Spinal cord (tissue), 10 donors: Measurements from ENCODE around the gene PFKFB2. TPM values are rescaled to one million over a fixed set of nuclear protein-coding genes. Genes with fewer than 3 reads are reported as not detected.

ENCODE experiments used
- DNase-seq, 6 donors: peaks; one replicate each; pipeline versions ENCODE4 v3.0.0 to v3.0.0-alpha.2; 2013 to 2015; ENCODE audit warnings: low spot score in 6 of 6, low read depth in 4 of 6
- H3K27ac ChIP-seq: one replicate; pipeline ENCODE4 v1.5.1; 2013; ENCODE audit warnings: low read depth, low read length, control low read depth
- H3K27me3 ChIP-seq: one replicate; pipeline ENCODE4 v1.6.1; 2013; ENCODE audit warnings: low read length; ENCODE audit not compliant: control insufficient read depth, insufficient read depth
- H3K36me3 ChIP-seq: one replicate; pipeline ENCODE4 v1.6.1; 2013; ENCODE audit warnings: low read length; ENCODE audit not compliant: control insufficient read depth, insufficient read depth
- H3K4me1 ChIP-seq: one replicate; pipeline ENCODE4 v1.6.1; 2013; ENCODE audit warnings: low read length; ENCODE audit not compliant: control insufficient read depth, insufficient read depth
- H3K4me3 ChIP-seq: one replicate; pipeline ENCODE4 v1.5.1; 2013; ENCODE audit warnings: low read depth, low read length, control low read depth
- H3K9me3 ChIP-seq: one replicate; pipeline ENCODE4 v1.6.1; 2013; ENCODE audit warnings: low read length; ENCODE audit not compliant: control insufficient read depth, insufficient read depth
- WGBS: methylation state at CpG from one replicate; pipeline ENCODE4 v1.1.5; 2013; ENCODE audit warnings: missing lambda C conversion rate; ENCODE audit not compliant: insufficient coverage; 5-methylcytosine and 5-hydroxymethylcytosine counted together
- polyA plus RNA-seq, 2 donors: library from polyadenylated mRNA; unstranded; fragments of 120-200 nt; gene quantifications; one replicate each; pipeline ENCODE4 v1.2.1, GENCODE V29; 2013; ENCODE audit not compliant: insufficient read length in 2 of 2
- total RNA-seq, 2 donors: library from RNA; depleted of rRNA in 1 of 2; stranded (reverse); fragments of 120-200 nt in 1 of 2; fragments of >200 nt in 1 of 2; gene quantifications; one replicate each; pipeline versions ENCODE4 v1.2.3 to v1.2.4, GENCODE V29; 2013 to 2014
- donor health status: healthy.

PFKFB2 gene
- total and polyA plus RNA-seq, 4 donors: 10.7 to 15.7 (median 12.2) TPM

DNA sequence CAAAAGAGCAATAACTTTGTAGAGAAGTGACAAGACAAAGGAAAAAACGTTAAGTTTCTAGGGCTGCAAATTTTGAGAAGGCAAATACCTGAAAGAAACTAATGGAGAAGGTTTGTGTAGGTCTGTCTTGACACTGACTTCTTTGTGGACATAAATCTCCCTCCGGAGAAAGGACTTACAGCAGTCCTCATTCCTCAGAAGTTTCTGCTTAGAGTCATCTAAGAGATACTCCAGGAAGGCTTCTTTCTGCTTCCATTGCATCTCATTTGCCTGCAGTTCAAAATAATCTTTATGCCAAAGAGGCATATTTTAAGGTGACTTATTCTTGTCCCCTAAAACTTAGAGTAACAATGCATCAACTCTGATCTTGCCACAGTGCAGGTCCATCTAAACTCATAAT lies 31.2 kb downstream of the PFKFB2 start:
- no peaks in the 10 kb centered on the region for H3K9me3 ChIP-seq
- H3K4me1 ChIP-seq: no peaks in the 10 kb centered on the region
- H3K27me3 ChIP-seq: no peaks in the 10 kb centered on the region
- no peak overlapping the region for H3K4me3 ChIP-seq
- WGBS: no CpG with 5 or more reads among the region's 2 CpGs
- H3K36me3 ChIP-seq: no peaks in the 10 kb centered on the region
- no peak for DNase-seq
- no peak overlapping the region for H3K27ac ChIP-seq

DNA sequence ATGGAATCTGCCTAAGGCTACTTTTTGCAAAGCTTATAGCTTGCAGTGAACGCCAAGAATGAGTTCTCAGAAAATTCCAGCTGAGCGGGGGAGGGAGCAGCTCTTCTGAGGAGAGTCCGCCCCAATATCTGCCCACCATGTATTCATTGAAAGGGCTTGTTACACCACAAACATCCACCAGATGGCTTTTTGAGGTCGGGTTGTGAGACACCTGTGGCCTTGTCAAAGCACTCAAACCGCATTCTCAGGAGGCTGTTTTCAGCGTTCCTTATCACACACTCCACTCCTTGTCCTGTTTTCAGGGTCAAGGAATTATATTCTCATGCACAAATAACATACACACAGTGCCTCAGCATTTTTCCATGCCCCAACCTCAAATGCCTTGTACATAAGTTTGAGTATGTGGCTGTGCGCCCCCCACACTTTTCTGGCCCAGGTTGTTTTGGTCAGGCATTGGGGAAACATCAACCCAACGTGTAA lies 31.7 kb downstream of the PFKFB2 start:
- Histone ChIP-seq H3K27ac (no peak overlapping the region), H3K9me3 (no peaks in the 10 kb centered on the region), H3K4me1 (no peaks in the 10 kb centered on the region), H3K36me3 (no peaks in the 10 kb centered on the region), H3K4me3 (no peak overlapping the region), H3K27me3 (no peaks in the 10 kb centered on the region)
- WGBS: 3% methylated on average over 6 of the region's 8 CpGs
- DNase-seq: peak; percentile 17 to 88 (median 35)

DNA sequence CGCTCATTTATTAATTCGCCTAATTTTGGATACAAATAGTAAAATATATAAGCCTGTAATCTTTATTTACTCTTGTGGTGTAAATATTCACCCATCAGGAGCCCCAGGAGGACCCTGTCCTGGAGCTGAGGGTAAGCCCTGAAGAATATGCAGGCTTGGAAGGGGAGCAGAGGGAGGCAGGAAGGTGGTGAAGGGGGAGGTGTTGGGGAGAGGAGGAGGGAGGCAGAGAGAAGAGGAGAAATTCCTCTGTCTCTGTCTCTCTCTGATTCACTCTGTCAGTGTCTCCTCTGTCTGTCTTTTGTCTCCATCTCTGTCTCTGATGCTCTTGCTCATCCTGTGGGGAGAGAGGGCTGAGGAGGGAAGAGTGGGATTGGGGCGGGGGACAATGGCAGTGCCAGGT lies 32.8 kb downstream of the PFKFB2 start:
- no CpG with 5 or more reads among the region's 3 CpGs for WGBS
- Histone ChIP-seq H3K27me3 (no peaks in the 10 kb centered on the region), H3K27ac (no peak overlapping the region), H3K9me3 (no peaks in the 10 kb centered on the region), H3K4me3 (no peak overlapping the region), H3K36me3 (no peaks in the 10 kb centered on the region), H3K4me1 (no peaks in the 10 kb centered on the region)
- no peak for DNase-seq

DNA sequence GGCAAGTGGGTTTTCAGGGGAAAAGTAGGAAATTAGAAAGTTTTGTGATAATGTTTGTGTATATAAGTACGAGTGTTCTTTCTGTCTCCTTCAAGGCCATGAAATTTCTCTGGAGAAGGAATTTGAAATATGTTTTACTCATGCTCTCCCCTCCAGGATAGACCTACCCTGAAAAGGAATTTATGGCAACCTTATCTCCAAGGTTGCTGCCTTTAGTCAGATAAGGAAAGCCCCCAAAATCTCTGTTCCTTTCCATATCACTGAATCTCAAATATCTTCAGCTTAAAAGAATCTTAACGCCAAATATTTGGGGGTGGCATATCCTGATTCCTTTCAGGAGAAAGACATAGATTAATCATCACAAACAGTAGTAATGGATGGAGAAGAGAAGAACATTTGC lies 35.1 kb downstream of the PFKFB2 start:
- Histone ChIP-seq H3K9me3 (no peaks in the 10 kb centered on the region), H3K27me3 (no peaks in the 10 kb centered on the region), H3K27ac (no peak overlapping the region), H3K4me1 (no peaks in the 10 kb centered on the region), H3K4me3 (no peak overlapping the region), H3K36me3 (no peaks in the 10 kb centered on the region)
- WGBS: no CpG with 5 or more reads among the region's 2 CpGs
- no peak for DNase-seq

DNA sequence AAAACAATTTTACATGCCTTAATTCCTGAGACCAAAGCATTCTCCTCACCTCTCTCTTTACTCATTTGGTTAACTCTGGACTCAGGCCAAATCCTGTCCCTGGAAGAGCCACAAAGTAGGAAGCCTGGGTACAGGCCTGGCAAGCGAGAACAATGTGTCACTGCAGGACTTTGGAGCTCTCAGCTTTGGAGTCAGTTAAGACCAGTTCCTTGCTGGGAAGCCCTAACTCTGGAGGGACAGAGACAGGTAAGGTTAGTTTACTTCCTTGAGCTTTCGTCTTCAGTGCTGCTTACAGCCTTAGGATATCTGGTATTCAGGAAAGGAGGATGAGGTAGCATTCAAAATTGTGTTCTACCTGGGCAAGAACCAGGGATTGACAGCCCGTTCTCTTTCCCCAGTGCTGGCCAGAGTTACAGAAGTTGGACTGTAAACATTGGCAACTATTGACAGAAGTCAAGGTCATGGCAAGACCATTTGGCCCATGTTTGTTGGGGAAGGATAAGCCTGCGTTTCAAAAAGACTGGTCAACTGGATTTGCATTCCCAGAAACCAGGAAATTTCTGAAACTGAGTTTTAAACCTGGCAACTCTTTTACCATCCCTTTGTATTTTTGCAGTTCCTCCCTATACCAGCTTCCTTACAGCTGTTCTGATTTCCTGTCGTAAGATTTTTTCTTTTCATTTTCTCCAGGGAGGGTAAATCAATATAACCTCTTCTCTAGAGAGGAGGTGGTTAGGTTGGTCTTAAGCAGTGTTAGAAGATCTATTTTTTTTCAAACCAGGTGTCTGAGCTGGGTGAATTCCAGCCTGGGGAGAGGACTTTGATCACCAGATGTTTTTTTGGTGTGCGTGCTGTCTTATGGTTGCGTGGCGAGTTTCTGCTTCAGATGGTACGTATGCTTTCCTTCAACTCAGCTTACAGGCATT lies 35.9 kb downstream of the PFKFB2 start, which contains the start of gene C4BPB:
Gene C4BPB (plus strand): TSS at position 160 of the 926 bp plus-strand sequence. CDS start 672 bp downstream, at position 832.
- 95% methylated on average over 7 of the region's 9 CpGs for WGBS
- H3K4me3 ChIP-seq: no peak within 1 kb of the TSS
- H3K9me3 ChIP-seq: no peaks in the 10 kb centered on the region

DNA sequence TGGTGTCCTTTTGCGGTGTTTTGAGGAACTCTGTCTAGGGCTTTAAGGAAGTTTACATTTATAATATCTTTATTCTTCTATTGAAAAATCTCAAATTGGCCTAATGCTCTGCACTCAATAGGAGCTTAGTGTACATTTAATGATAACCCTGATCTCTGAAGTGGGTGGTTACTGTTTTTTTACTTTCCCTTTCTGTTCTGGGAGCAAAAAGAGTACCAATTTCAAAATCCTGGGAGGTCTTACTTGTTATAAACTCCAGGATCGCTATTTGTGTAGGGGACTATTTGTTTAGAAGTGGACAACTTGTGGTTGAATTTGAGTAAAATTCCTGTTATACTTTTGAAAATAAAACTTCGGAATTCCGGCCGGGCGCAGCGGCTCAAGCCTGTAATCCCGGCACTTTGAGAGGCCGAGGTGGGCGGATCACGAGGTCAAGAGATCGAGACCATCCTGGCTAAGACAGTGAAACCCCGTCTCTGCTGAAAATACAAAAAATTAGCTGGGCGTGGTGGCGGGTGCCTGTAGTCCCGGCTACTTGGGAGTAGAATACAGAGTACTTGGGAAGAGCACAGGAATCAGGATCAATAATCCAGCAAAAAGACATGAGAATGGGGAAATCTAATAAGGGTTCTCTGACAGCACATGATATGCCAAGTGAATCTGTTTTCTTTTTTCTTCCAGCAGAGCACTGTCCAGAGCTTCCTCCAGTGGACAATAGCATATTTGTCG lies 36.7 kb downstream of the PFKFB2 start:
- H3K4me3 ChIP-seq: no peak overlapping the region
- 95% methylated on average over 16 of the region's 17 CpGs for WGBS
- no peak for DNase-seq
- no peaks in the 10 kb centered on the region for H3K27me3 ChIP-seq
- no peaks in the 10 kb centered on the region for H3K4me1 ChIP-seq
- H3K36me3 ChIP-seq: no peaks in the 10 kb centered on the region
- H3K9me3 ChIP-seq: no peaks in the 10 kb centered on the region
- H3K27ac ChIP-seq: no peak overlapping the region

More for the DNA sequence above, 35.9 kb downstream of the PFKFB2 start, which contains the start of gene C4BPB:
- H3K27ac ChIP-seq: no peak within 1 kb of the TSS
- H3K36me3 ChIP-seq: no peaks in the 10 kb centered on the region
- H3K4me1 ChIP-seq: no peaks in the 10 kb centered on the region
- no peaks in the 10 kb centered on the region for H3K27me3 ChIP-seq
- no peak for DNase-seq

DNA sequence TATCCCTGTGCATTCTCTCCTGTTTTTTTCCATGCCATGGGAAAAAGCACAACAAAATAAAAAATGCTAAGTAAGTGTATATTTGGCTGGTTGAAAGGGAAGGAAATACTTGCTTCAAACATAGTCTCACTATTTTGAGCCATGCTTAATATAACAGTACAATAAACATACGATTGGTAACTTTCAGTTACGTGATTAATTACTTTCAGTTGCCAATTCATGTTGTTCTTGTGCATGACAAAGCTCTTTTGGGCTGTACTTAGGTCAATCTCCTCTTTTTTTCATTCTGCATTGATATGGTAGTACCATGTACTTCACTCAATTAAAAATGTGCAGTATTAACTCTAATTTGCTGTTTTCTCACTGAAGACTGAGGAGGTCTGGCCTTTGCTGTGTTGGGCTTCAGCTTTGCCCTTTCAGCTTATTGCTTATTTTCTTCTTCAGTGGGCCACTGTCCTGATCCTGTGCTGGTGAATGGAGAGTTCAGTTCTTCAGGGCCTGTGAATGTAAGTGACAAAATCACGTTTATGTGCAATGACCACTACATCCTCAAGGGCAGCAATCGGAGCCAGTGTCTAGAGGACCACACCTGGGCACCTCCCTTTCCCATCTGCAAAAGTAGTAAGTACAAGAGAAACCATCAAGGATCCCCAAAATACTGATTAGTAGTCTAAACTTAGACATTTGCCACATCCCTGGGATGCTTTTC lies 38.3 kb downstream of the PFKFB2 start:
- 84% methylated on average over 2 of the region's 4 CpGs for WGBS
- DNase-seq: no peak
- Histone ChIP-seq H3K9me3 (no peaks in the 10 kb centered on the region), H3K27ac (no peak overlapping the region), H3K4me3 (no peak overlapping the region), H3K27me3 (no peaks in the 10 kb centered on the region), H3K36me3 (no peaks in the 10 kb centered on the region), H3K4me1 (no peaks in the 10 kb centered on the region)

DNA sequence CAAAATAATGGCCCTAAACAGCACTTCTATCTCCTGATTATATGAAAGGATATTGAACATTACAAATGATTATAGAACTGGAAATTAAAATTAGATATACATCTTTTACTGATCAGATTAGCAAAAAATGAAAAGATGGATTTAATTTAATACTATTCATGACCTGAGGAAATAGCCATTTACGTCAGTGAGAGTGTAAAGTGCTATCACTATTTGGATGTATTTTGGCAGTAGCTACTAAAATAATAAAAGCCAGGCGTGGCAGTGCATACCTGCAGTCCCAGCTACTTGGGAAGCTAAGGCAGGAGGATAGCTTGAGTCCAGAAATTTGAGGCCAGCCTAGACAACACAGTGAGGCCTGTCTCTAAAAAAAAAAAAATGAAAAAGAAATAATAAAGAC lies 40.9 kb downstream of the PFKFB2 start:
- Histone ChIP-seq H3K9me3 (no peaks in the 10 kb centered on the region), H3K27me3 (no peaks in the 10 kb centered on the region), H3K36me3 (no peaks in the 10 kb centered on the region), H3K27ac (no peak overlapping the region), H3K4me3 (no peak overlapping the region), H3K4me1 (no peaks in the 10 kb centered on the region)
- WGBS: 0% methylated on average over 1 of the region's 2 CpGs
- DNase-seq: no peak

DNA sequence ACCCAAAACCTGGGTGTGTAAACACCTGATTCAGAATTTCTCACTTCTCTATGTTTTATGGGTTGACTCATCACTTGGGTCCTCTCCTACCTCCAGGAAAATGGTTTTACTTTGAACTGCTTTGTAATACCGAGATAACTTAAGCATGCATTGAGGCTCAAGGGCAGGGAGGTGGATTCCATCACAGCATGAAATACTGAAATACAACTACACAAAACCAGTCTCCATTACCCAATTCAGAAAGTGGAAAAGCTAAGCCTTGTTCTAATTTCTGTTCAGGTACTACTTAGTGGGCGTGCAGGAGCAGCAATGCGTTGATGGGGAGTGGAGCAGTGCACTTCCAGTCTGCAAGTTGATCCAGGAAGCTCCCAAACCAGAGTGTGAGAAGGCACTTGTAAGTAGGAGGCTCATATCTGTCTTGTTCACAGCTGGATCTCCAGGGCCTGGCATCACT lies 44.8 kb downstream of the PFKFB2 start:
- WGBS: 93% methylated on average over 3 of the region's 3 CpGs
- H3K4me3 ChIP-seq: no peak overlapping the region
- H3K27ac ChIP-seq: no peak overlapping the region
- DNase-seq: no peak
- no peaks in the 10 kb centered on the region for H3K4me1 ChIP-seq
- no peaks in the 10 kb centered on the region for H3K27me3 ChIP-seq
- no peaks in the 10 kb centered on the region for H3K36me3 ChIP-seq
- no peaks in the 10 kb centered on the region for H3K9me3 ChIP-seq
